Uterus (tissue), 4 donors: ENCODE measurements around the gene AFG1L. TPM values are rescaled to one million over a fixed set of nuclear protein-coding genes. Genes with fewer than 3 reads are reported as not detected.

Experiments
- DNase-seq, 2 donors: peaks; one replicate each; pipeline ENCODE4 v3.0.0-alpha.2; 2019 to 2020
- H3K27ac ChIP-seq, 2 donors: fragments of 200-600 bp; sonication (generic); 1 replicate in 1 of 2; 2 replicates in 1 of 2; pipeline ENCODE4 v1.5.1; 2016 to 2018
- H3K27me3 ChIP-seq, 2 donors: fragments of 200-600 bp; sonication (generic); one replicate each; pipeline ENCODE4 v1.5.1; 2018 to 2019; ENCODE audit warnings: control low read depth in 1 of 2
- H3K36me3 ChIP-seq, 2 donors: fragments of 200-600 bp; sonication (generic); one replicate each; pipeline ENCODE4 v1.5.1; 2019; ENCODE audit warnings: control low read depth in 1 of 2
- H3K4me1 ChIP-seq, 2 donors: fragments of 200-600 bp; sonication (generic); one replicate each; pipeline ENCODE4 v1.5.1; 2018 to 2019; ENCODE audit warnings: control low read depth in 1 of 2
- H3K4me3 ChIP-seq, 2 donors: fragments of 200-600 bp; sonication (generic); 1 replicate in 1 of 2; 2 replicates in 1 of 2; pipeline ENCODE4 v1.5.1; 2018 to 2019; ENCODE audit warnings: mild to moderate bottlenecking in 1 of 2
- H3K9me3 ChIP-seq, 2 donors: fragments of 200-600 bp; sonication (generic); one replicate each; pipeline ENCODE4 v1.5.1; 2019; ENCODE audit warnings: control low read depth in 1 of 2
- POLR2A ChIP-seq, 2 donors: fragments of 450-650 bp; IDR thresholded peaks; one replicate each; pipeline ENCODE4 v1.6.1; 2016; ENCODE audit warnings: antibody characterized with exemption in 2 of 2, mild to moderate bottlenecking in 1 of 2, moderate library complexity in 1 of 2
- intact Hi-C: fragments of 100-400 bp; cut with DNase I; formaldehyde crosslinking; loops from one replicate; pipeline ENCODE4 v1.15.1; 2023; ENCODE audit warnings: low total_unique reads
- total RNA-seq, 4 donors: library from RNA; depleted of rRNA in 3 of 4; stranded (reverse); fragments of >200 nt in 3 of 4; gene quantifications; one replicate each; pipeline versions ENCODE4 v1.1.0 to v1.2.4, GENCODE V29; 2014 to 2023
- TF ChIP-seq, protein P1 (sequence below), 4 experiments: fragments of 200-600 bp in 2 of 4; fragments of 450-650 bp in 2 of 4; sonication (generic) in 2 of 4; IDR thresholded peaks; one replicate each; pipeline ENCODE4 v1.5.1; 2016 to 2019; ENCODE audit warnings: antibody characterized with exemption in 4 of 4, mild to moderate bottlenecking in 2 of 4, moderate library complexity in 1 of 4
- donor health status: DM: yes; HTN: yes; CAD: no.

AFG1L gene
- total RNA-seq, 4 donors from 2014 or later = under 0.01 to 9.4 (median 5.2) TPM

DNA sequence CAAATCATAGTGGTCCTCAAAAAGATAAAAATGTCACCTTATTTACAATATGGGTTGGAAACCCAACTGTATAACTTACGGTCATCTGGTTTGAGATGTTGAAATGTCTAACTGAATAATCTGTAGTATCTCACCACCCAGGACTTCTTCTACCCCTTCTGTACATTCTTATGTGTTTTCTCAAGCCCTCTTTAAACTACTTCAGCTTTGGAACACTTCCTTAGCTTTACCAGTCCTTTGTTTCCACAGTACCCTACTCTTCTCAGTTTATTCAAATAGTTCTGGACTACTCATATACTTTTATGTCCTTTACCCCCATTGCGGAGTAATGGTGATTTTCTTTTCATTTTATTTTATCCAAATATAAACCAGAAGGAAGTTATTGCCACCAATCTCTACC lies 137.3 kb downstream of the AFG1L start:
- Histone ChIP-seq H3K27ac (no peak overlapping the region), H3K9me3 (no peaks in the 10 kb centered on the region), H3K4me3 (no peak overlapping the region), H3K36me3 (no peaks in the 10 kb centered on the region), H3K4me1 (no peaks in the 10 kb centered on the region), H3K27me3 (no peaks in the 10 kb centered on the region)
- no peak for DNase-seq
- TF ChIP-seq, protein P1, sequence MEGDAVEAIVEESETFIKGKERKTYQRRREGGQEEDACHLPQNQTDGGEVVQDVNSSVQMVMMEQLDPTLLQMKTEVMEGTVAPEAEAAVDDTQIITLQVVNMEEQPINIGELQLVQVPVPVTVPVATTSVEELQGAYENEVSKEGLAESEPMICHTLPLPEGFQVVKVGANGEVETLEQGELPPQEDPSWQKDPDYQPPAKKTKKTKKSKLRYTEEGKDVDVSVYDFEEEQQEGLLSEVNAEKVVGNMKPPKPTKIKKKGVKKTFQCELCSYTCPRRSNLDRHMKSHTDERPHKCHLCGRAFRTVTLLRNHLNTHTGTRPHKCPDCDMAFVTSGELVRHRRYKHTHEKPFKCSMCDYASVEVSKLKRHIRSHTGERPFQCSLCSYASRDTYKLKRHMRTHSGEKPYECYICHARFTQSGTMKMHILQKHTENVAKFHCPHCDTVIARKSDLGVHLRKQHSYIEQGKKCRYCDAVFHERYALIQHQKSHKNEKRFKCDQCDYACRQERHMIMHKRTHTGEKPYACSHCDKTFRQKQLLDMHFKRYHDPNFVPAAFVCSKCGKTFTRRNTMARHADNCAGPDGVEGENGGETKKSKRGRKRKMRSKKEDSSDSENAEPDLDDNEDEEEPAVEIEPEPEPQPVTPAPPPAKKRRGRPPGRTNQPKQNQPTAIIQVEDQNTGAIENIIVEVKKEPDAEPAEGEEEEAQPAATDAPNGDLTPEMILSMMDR (IDR thresholded peaks at IDR 0.05) = no peak
- no peak for TF ChIP-seq POLR2A (IDR thresholded peaks at IDR 0.05)
- intact Hi-C loops = no loop called here

DNA sequence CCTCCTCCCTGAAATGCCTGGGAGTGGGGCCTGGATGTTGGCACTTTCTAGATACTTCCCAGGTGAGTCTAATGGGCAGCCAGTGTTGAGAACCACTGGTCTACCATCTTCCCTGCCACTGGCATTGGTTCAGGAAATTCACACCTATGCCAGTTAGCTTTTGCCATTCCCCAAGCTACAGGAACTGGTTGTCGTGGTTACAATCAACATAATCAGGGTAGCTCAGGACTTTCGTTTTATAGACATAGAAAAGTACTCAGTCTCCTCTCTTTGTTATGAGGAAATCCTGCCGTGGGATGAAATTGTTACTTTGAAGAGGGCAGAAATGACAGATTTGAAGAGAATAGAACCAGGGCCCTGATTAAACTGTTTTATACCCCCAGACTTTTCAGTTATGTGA lies 137.9 kb downstream of the AFG1L start:
- Histone ChIP-seq H3K27me3 (no peaks in the 10 kb centered on the region), H3K4me3 (no peak overlapping the region), H3K36me3 (no peaks in the 10 kb centered on the region), H3K9me3 (no peaks in the 10 kb centered on the region), H3K4me1 (no peaks in the 10 kb centered on the region), H3K27ac (no peak overlapping the region)
- intact Hi-C loops = no loop called here
- DNase-seq = no peak
- TF ChIP-seq POLR2A (IDR thresholded peaks at IDR 0.05) = no peak
- TF ChIP-seq, protein P1 (IDR thresholded peaks at IDR 0.05) = no peak

DNA sequence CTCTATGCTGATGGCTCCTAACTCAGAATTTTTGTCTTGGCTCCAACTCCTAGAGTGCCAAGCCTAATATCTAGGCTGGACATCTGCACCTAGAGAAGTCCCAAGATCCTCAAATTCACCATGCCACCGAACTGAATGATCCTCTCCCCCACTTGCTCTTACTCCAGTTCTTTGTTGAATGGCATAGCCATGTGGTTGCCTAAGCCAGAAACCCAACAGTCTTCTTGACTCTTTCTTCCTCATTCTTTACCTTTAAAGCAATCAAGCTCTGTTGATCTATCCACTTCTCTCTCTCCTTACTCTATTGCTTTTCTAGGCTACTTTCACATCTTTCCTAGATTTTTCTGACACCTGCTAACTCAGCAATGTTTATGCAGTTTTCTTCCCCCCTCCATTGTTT lies 139.4 kb downstream of the AFG1L start:
- Histone ChIP-seq H3K9me3 (no peaks in the 10 kb centered on the region), H3K4me1 (no peaks in the 10 kb centered on the region), H3K27ac (no peak overlapping the region), H3K27me3 (no peaks in the 10 kb centered on the region), H3K4me3 (no peak overlapping the region), H3K36me3 (no peaks in the 10 kb centered on the region)
- no peak for TF ChIP-seq POLR2A (IDR thresholded peaks at IDR 0.05)
- TF ChIP-seq, protein P1 (IDR thresholded peaks at IDR 0.05) = no peak
- intact Hi-C loops = no loop called here
- DNase-seq = no peak

DNA sequence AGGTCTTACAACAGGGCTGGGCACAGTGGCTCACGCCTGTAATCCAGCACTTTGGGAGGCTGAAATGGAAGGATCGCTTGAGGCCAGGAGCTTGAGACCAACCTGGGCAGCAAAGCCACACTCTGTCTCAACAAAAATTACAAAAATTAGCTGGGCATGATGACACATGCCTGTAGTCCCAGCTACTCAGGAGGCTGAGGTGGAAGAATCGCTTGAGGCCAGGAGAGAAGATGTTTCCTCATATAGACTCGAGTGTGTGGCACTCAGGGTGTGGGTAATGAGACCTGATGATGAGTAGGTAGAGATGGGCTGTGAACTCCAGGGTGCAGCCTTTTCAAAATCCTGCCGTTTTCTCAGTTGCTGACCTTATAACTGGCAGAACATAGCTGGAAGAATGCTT lies 140.5 kb downstream of the AFG1L start:
- H3K27me3 ChIP-seq = no peaks in the 10 kb centered on the region
- H3K4me1 ChIP-seq = no peaks in the 10 kb centered on the region
- no peak overlapping the region for H3K27ac ChIP-seq
- intact Hi-C loops = no loop called here
- DNase-seq = no peak
- H3K9me3 ChIP-seq = no peaks in the 10 kb centered on the region
- H3K36me3 ChIP-seq = no peaks in the 10 kb centered on the region
- H3K4me3 ChIP-seq = no peak overlapping the region
- TF ChIP-seq, protein P1 (IDR thresholded peaks at IDR 0.05) = no peak
- TF ChIP-seq POLR2A (IDR thresholded peaks at IDR 0.05) = no peak

DNA sequence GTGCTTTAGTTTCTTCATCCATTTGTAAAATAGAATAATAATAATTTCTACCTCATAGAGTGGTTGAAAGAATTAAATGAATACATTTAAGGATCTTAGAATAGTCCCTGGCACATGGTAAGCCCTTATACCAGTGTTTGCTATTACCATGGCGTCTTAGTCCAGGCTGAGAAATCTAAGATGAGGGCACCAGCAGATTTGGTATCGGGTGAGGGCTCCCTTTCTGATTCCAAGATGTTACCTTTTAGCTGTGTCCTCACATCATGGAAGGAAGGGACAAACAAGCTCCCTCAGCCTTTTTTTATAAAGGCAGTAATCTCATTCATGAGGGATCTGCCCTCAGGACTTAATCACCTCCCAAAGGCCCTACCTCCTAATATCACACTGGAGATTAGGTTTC lies 141.9 kb downstream of the AFG1L start:
- no peak for DNase-seq
- intact Hi-C loops = no loop called here
- no peaks in the 10 kb centered on the region for H3K27me3 ChIP-seq
- no peaks in the 10 kb centered on the region for H3K4me1 ChIP-seq
- H3K36me3 ChIP-seq = no peaks in the 10 kb centered on the region
- H3K27ac ChIP-seq = no peak overlapping the region
- no peak overlapping the region for H3K4me3 ChIP-seq
- TF ChIP-seq POLR2A (IDR thresholded peaks at IDR 0.05) = no peak
- TF ChIP-seq, protein P1 (IDR thresholded peaks at IDR 0.05) = no peak
- no peaks in the 10 kb centered on the region for H3K9me3 ChIP-seq
